Measurements from ENCODE around the gene STARD9.
"Not testable (repeated sequence)": the region's sequence is repeated elsewhere in the genome, so short reads cannot be mapped to it uniquely, and the experiment has no call there.

The STARD9 gene

GRCh38 chr15:42591238-42591934, 16.0 kb downstream of the STARD9 start:
- no peak for DNase-seq

- no peak for DNase-seq
These were observed 17.3 kb downstream of the STARD9 start for GRCh38 chr15:42592716-42593115.

GRCh38 chr15:42593143-42593542, 17.7 kb downstream of the STARD9 start:
- DNase-seq = no peak

GRCh38 chr15:42594095-42594494, 18.7 kb downstream of the STARD9 start:
- DNase-seq = no peak

GRCh38 chr15:42595626-42596240, 20.3 kb downstream of the STARD9 start:
- no peak for DNase-seq

- DNase-seq = not testable (repeated sequence)
These were observed 25.9 kb downstream of the STARD9 start for GRCh38 chr15:42601316-42601715.

- no peak for DNase-seq
These were observed 27.1 kb downstream of the STARD9 start for GRCh38 chr15:42602501-42602900.

GRCh38 chr15:42603978-42604377, 28.6 kb downstream of the STARD9 start:
- DNase-seq = no peak

GRCh38 chr15:42604894-42605744, 29.7 kb downstream of the STARD9 start:
- no peak for DNase-seq

- DNase-seq = no peak
These were observed 30.4 kb downstream of the STARD9 start for GRCh38 chr15:42605796-42606195.

- no peak for DNase-seq
These were observed 32.7 kb downstream of the STARD9 start for GRCh38 chr15:42608110-42608531.

- DNase-seq = no peak
These were observed 33.5 kb downstream of the STARD9 start for GRCh38 chr15:42608752-42609488.

- DNase-seq = no peak
These were observed 36.1 kb downstream of the STARD9 start for GRCh38 chr15:42611532-42611931.

- DNase-seq = no peak
These were observed 37.0 kb downstream of the STARD9 start for GRCh38 chr15:42612367-42612912.

GRCh38 chr15:42616107-42616506, 40.7 kb downstream of the STARD9 start:
- no peak for DNase-seq

GRCh38 chr15:42619656-42620371, 44.4 kb downstream of the STARD9 start:
- DNase-seq = no peak

GRCh38 chr15:42621386-42621785, 46.0 kb downstream of the STARD9 start:
- DNase-seq = no peak

- no peak for DNase-seq
These were observed 46.9 kb downstream of the STARD9 start for GRCh38 chr15:42621996-42622925.

GRCh38 chr15:42623951-42624350, 48.5 kb downstream of the STARD9 start:
- no peak for DNase-seq

- no peak for DNase-seq
These were observed 52.1 kb downstream of the STARD9 start for GRCh38 chr15:42627485-42627884.

GRCh38 chr15:42628761-42629160, 53.4 kb downstream of the STARD9 start:
- no peak for DNase-seq

Measured in NCI-H1694 (cell line).